ENCODE measurements around the gene MEAK7.

The MEAK7 gene

DNA sequence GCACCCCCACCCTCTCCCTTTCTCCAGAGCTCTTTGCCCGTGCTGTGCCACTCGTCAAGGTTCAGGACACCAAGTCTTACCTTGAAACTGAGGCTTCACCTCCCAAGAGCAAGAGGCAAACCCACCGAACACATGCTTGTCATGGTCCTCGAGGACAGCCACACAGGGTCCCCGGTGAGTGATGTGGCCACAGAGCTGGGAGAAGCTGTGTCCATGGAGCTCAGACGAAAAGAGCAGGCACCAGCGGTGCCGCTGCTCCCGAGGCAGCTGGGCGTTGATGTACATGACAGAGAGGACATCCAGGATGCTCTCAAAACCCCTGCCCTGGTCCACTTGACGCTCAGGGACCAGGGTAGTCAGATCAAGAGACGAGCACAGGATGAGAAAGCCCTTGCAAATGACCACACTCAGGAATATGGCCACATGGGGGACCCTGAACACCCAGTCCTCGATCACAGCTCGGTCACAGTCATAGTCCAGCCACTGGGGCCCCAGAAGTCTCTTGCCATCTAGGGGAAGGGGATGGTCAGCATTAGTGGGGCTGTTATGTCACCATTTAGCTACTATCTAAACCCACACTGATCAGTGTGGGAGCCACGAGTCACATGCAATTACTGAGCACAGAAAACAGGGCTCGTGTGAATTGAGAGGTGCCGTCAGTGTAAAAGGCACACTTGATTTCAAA, 17.8 kb downstream of the MEAK7 start:
- FAIRE-seq, result no peak

DNA sequence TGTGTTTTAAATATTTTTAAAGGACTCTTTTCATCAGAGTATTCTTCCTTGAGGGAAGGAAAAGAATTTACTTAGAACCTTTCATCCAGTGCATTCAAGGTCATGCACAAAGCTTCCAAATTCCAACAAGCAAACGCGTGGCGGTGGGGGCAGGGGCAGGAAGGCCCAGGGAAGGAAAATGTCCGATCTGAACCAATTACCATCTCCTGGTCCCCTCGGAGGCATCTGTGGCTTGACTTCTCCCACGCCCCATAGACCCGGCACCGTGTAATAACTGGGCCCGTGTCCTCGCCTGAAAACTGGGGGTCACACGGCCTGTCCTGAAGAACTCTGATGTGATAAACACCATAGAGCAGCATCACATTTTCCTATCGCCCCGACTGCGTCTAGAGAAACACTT, 18.3 kb downstream of the MEAK7 start:
- no peak for FAIRE-seq

DNA sequence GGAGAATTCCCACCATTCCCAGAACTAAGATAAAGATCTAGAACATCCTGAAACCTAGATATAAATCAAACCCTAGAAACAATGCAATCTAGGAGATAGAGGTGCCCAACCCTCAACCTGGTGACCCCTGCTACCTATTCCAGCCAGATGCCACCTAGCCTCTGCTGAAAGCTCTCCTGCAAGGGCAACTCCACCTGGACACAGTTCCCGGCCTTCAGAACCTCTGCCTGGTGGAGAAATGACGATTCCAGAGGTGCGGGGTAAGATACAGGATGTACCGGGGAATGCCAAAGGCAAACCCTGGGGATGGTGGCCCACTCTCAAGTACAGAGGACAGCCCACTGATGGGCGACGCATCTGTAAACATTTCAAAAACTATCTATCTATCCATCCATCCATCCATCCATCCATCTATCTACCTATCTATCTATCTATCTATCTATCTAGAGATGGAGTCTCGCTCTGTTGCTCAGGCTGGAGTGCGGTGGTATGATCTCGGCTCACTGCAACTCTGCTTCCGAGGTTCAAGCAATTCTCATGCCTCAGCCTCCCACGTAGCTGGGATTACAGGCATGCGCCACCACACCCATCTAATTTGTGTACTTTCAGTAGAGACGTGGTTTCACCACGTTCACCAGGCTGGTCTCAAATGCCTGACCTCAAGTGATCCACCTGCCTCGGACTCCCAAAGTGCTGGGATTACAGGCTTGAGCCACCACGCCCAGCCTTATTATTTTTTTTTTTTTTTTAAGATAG, 19.0 kb downstream of the MEAK7 start:
- no peak for FAIRE-seq

DNA sequence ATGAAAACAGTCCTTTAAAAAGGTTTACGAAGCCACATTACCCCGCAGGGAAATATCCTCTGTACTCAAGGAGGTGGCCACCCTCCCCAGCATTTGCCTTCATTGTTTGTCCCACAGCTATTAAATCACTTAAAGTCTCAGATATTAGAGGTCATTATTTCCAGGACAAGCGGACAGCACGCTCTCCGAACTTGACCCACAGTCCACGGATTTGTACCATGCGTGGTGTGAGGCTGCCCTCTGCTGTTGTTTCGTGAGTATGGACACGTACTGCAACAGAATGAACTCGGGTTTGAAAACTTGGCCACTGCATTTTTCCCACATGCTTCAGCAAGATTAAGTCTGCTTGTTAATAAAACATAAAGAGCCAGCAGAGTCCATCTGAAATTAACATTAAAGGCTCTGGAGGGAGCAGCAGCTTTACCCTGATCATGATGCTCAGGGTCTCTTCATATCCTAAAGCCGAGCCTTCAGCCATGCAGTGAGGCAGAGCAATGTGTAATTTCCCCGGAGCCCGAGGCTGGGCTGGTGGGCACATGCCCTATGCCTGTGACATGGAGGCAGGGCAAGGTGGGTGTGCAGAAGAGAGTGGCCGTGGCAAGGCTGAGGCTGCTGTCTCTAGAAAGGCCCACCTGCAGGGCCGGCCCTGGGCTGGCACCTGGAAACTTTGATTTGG, 19.7 kb downstream of the MEAK7 start:
- peak; percentile 75 for FAIRE-seq

DNA sequence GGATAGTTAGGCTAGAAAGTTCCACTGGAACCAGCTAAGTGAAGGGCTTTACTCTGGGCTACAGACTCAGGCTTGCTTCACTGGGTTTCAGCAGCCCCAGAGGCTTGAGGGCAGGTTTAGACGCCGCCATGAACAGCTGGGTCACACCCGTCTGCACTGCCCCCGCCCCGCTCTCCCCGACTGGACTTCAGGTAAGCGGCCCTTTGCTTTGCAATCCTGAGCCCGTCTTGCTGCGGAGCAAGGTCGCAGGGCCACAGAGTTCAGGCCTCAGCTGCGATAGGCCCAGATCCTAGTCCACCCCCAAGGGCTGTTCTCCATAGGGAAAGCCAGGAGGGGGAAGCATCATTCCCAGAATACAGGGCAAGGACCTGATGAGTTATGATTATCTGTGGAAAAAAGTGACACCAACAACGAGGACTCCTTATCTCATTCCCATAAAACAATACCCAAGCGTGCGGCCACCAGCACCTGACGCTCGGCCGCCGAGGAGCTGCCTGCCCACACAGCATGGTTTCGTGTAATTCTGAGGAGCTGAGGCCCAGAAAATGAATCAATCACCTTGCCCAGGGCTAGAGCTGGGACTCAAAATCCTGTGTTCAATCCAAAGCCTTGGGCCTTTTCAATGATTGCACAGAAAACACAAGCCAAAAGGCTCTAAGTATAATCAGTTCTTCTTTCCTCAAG, 20.4 kb downstream of the MEAK7 start:
- FAIRE-seq, result no peak

DNA sequence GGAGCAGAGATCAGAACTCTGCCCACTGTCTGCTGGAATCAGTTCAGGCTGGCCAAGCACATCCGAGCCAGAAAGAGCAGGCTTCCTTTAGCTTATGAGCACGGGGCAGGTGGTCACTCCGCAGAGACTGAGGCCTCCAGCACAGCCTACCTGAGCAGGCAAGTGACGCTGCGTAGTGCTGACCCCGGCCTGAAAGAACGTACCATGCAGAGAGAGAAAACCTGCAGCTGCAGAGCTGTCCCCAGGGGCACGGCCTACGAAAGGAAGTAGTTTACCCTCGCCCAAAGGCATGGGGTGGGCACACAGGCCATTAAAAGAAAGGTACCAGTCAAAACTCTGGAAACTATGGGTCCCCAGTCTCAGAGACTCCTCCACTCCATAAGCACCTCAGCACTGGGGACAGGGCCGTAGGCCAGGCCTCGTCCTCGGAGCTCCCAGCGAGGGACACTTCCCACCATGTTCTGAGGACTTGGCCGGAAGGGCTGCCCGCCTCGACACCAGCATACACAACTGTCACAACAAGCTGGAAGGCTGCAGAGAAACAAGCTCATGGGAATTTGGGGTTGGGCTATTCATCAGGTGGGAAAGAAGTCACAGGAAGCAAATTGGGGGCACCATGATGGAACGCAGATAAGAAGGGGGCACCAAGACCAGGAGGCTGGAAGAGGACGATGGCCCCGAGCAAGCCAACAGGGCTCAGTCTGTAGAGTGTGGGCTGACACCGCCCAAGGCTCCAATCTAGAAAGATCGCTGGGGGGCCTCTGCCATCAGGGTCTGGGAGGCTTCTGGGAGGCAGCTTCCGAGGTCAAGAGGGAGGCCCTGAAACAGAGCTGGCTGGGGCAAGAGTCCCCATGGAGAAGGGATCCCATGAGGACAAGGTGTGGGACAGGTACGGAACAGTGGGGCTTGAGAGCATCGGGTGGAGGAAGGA, 21.2 kb downstream of the MEAK7 start:
- no peak for FAIRE-seq

DNA sequence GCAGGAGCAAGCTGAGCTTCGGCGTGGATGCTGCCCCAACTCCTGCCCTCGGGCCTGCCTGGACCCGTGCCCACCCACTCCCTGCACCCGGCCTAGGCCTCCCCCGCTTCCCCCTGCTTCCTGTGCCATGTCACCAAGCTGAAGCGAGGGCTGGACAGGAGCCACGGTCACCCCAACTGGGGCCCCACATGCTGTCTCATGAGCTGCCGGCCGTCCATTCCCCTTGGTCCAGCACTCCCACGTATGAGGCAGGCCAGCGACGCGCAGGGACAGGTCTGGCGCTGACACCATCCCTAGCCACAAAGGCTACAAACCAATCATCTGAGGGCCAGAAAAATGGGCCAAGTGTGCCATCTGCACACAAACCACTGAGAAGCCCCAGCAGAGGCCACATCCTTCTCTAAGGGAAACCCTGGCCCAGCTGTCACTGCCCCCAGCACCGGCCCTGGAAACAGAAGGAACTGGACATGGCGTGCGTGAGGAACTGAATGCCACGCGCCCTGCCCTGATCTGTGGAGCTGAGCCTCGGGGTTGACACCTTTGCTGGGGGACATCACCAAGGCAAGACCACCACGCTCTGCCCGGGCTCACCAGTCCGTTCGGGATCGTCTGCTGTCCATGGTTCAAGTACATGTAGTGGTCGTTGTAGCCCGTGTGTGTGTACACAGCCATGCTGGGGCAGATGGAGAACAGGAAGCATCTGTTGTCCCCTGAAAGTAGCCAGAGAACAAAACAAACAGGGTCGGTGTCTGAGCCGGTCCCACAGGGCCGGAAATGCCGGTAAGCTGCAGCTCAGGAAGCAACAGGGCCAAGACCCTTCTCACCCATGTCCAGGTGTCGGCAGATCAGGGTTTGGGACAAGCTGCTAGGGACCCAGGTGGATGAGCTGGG, 22.2 kb downstream of the MEAK7 start:
- FAIRE-seq, result no peak

DNA sequence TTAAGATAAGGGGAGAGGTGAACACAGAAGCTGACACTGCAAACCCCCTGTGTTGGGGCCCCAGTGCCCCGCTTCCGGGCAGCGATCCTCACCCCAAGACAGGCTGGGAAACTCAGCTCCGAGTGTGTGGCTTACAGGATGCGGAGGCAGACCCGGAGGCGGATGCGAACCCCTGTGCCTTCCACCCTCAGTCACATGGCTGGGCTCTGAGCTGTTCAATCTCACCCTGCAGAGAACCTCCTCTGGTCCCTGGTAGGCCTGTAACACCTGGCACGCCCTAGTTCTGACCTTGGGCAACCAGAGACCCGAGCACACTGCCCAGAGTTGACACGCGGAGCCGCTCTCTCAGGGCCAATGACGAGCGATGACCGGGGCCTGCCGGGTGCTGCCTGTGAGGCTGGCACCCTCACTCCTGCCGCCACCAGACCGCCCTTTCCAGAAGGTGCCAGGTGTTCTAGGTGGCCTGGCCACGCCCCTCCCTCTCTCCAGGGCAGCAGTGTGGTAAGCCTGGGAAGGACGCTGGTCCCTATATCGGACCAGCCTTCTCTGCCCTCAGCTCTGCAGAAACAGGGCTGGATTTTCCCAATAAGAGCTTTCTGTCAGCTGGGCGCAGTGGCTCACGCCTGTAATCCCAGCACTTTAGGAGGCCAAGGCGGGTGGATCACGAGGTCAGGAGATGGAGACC, 23.3 kb downstream of the MEAK7 start:
- FAIRE-seq, result no peak

DNA sequence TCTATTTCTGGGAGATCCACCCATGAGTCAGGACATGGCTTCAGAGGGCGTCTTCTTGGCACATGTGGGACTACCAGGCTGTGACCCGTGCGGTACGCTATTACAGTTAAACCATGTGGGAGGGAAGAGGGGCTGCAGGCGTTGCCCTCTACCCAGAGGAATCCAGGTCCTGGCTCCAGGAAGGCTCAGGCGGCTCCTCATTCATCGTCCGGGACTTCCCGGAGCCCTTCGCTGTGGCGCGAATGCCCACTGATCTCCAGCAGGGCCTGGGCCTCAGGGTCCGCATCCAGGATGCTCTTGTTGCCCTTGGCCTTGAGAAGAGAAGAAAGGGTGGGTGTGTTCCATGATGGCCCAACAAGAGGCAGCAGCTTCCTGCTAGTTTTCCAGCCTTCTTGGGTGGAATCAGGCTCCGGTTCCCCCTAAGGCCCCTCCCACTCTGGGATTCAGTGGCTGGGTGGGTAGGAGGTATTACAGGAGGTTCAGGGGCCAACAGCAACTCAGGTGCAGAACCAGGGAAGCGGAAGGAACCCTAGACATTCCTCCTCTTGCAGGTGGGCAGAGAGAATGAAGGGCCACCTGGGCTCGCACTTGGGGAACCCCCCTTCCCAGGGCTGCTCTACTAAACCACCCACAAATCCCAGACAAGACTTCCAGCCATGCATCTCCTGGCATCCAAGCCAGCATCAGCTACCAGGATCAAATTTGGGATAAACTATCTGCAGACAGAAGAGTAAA, 24.6 kb downstream of the MEAK7 start:
- no peak for FAIRE-seq

DNA sequence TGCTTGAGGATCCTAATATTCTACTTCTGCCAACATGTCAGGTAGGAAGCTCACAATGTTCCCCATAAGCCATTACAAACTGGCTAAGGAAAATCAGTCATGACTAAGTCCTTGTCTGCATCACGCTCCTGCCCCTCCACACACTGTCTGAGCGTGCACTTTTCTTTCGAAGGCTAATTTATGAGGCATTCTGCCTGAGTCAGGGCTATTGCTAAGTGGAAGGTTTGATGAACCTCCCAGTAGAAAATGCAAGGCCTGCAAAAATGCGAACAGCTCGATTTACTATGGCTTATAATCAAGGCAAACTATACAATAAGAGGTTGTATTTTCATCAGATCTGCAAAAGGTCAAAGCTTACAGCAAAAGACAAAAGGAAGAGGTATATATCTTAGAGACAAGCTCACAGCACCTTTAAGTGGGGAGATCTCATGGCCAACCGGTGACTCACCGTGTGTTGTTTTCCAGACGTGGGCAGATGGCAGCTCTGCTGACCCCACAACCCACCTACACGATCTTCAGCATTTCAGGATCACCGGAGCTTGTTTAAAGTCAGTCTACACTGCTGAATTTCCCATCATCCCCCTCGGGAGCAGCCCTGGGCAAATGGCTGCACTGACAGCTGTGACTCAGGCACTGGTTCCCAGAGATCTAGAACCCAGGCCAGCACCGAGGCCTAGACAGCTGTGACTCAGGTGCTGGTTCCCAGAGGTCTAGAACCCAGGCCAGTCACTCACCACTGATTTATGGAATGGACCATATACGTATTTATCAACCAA, 26.1 kb downstream of the MEAK7 start:
- FAIRE-seq, result no peak

DNA sequence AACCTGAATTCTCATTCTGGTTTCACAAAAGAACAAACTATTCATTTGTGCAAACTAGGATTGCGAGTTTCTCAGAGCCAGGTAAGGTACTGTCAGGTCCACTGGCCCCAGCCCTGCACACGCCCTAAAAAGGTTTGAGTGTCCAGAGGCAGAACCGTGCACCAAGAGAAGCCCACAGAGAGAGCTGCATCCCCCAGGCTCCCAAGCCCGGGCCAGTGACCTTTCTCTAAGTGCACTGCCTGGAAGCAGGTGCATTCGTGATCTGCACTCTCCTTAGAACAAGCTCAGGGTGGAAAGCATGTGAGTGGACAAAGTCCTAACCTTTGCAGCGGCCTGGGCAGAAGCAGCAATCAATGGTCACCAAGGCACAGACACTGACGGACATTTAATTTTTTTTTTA, 26.8 kb downstream of the MEAK7 start:
- no peak for FAIRE-seq

DNA sequence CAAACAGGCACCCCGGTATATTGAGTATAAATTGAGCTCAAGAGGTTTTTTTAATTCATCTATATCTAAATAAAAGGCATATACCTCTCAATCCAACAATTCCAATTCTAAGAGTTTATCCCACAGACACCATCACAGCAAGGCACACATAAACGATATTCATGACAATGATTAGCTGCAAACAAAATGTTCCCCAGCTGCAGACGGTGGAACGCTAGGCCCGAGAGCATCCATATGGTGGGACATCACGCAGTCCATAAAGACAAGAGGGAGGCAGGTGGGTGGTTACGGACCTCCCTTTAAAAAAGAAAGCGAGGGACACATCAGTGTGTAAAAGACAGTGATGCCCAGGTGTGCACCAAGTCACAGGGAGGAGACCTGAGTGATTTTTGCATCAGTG, 28.1 kb downstream of the MEAK7 start:
- FAIRE-seq, result no peak

DNA sequence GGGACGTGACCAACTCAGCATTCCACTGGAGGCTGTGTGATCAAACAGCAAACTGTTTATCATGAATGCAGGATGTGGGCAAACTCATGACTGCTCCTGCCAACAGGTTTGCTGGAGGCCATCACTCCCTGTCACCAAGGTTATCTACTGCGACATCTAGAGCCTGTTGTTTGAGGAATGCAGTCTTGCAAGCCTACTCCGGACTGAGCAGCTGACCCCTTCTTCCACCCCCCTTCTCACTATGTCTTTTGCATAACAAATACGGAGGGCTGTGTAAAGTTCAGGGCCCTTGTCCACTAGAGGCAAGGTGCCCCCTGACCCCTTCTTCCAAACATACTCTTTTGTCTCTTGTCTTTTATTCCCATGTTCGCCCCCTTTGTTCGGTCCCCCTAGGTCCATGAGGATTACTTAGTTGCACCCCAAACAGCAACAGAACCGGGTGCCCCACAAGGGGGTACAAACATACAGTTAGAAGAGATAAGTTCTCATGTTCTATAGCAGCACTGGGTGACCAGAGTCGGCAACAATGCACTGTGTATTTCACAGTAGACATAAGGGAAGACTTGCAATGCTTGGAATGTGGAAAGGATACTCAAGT, 28.7 kb downstream of the MEAK7 start:
- FAIRE-seq, result no peak

DNA sequence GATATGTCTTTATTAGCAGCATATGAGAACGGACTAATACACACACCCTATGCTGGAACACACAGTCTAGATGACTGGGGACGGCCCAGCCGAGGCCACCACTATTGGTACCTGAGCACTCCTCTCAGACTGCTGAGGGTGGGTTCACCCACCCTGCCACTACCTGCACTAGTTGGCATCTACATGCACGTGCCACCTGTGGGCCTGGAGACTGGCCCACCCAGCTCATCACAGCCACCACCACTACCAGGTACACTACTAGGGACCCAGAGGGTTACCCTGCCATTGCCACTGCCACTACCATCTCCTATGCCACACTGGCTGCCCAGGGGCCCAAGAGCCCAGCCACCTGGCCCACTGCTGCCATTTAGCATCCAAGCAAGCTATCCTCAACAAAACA, 32.5 kb downstream of the MEAK7 start:
- no peak for FAIRE-seq

DNA sequence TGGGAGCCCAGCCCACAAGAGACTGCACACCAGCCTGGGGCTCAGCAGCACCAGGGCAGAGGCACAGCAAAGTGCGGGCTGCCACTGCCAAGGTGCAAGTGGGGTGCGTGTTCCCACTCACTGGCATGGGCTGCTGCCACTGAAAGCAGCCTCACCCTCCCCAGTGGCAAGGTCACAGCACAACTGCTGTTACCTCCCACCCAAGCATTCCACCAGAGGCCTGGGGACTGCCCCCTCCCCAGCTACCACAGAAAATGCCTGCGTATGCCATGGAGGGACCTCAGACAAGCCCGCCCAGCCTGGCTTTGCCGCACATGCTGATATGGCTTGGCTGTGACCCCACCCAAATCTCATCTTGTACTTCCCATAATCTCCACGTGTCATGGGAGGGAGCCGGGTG, 33.1 kb downstream of the MEAK7 start:
- no peak for FAIRE-seq

DNA sequence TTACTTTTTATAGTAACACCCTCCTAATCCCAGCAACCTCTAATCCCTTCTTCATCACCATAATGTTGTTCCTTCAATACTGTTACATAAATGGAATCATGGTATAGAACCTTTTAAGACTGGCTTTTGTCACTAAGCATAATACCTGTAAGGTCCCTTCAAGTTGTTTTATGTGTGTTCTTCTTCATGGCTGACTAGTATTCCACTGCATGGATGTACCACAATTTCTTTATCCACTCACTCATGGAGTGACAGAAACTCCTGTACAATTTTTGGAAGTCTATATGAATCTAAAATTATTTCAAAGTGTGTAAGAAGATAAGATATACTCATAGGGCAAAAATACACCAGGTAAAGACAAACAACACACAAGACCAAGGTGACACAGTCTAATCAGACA, 36.8 kb downstream of the MEAK7 start:
- no peak for FAIRE-seq

DNA sequence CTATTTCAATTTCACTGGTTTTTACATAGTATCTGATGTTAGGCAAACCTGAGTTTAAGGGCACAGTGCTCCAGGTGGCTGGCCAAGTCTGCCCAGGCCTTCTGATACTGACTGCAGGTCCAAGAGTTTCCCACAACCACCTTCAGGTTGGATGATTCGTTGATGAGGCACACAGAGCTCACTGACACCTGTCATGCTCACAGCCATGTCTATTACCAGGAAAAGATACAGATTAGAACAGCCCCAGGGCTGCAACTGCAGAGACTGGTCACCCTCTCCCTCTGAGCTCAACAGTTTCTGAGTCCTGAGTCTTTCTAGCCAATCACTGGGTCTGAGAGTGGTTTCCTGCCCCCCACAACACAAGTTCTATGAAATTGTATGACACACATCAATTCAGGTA, 37.2 kb downstream of the MEAK7 start:
- no peak for FAIRE-seq

DNA sequence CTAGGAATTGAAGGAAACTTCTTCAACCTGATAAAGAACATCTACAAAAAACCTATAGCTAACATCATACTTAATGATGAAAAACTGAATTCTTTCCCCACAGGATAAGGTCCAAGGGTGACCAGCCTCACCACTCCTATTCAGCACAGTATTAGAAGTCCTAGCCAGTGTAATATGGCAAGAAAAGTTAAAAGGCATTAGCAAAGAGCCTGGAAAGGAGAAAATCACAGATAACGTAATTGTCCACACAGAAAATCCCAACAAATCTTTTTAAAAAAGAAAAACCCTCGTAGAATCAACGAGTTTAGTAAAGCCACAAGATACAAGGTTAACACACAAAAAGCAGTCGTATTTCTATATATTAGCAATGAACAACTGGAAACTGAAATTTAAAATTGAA, 37.8 kb downstream of the MEAK7 start:
- no peak for FAIRE-seq

DNA sequence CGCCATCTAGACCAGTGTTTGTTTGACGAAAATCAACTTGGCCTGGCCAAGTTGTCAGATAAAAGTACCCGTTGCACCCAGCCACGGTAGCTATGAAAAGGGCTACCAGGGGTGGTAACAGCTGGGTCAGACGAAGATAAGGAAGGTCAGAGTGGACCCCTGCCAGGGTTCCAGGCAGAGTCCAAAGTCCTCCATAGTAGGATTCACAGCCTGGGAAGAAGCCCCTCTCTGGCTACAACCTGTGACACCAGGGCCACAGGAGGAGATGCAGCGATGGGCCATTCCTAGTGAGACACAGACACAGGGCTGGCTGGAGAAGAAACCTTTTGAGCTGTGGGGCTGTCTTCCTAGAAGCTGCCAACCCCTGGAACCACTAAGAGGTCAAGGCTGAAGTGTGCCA, 39.3 kb downstream of the MEAK7 start:
- FAIRE-seq, result no peak

All from endometrium (tissue), 2 donors.